ENCODE measurements around the gene SMTNL1. TPM values are rescaled to one million over a fixed set of nuclear protein-coding genes. Genes with fewer than 3 reads are reported as not detected.

SMTNL1 gene
- total RNA-seq, 1 experiment from 2014 or later = not detected

GRCh38 chr11:57498540-57498939 lies 38.9 kb upstream of the SMTNL1 start:
- H3K4me3 Mint-ChIP-seq = peak overlapping the region in 1 of 2 experiments; percentile 51; a peak in 2 of 5 replicates
- no peak overlapping the region for H3K4me2 ChIP-seq (ENCODE audit: insufficient read depth, insufficient read length, low read length)
- H3K23me2 ChIP-seq (ENCODE audit: insufficient read length, low read depth, low read length, poor library complexity, severe bottlenecking) = no peaks in the 10 kb centered on the region
- H3K14ac ChIP-seq (ENCODE audit: insufficient read depth, low read length) = no peak overlapping the region
- H2BK5ac ChIP-seq (ENCODE audit: insufficient read length, low read length) = no peak overlapping the region
- TF ChIP-seq CTCF (conservative IDR thresholded peaks at IDR 0.05) = no peak
- H3K56ac ChIP-seq (ENCODE audit: insufficient read length, low read depth, low read length) = no peak overlapping the region
- H3K23ac ChIP-seq (ENCODE audit: insufficient read length, low read depth, low read length) = no peak overlapping the region
- no peak overlapping the region for H3K4ac ChIP-seq (ENCODE audit: low read depth, low read length)
- H3K27ac ChIP-seq (ENCODE audit: insufficient read length, low read depth, low read length) = no peak overlapping the region
- H2BK12ac ChIP-seq (ENCODE audit: insufficient read length, low read depth, low read length) = no peak overlapping the region
- no peak overlapping the region for H3K27ac Mint-ChIP-seq
- no peaks in the 10 kb centered on the region for H3K79me1 ChIP-seq (ENCODE audit: insufficient read depth, low read depth, low read length, poor library complexity, severe bottlenecking)
- H3K79me2 ChIP-seq (ENCODE audit: insufficient read depth, low read length) = no peaks in the 10 kb centered on the region
- no peaks in the 10 kb centered on the region for H3K9me3 ChIP-seq (ENCODE audit: control insufficient read depth, low read depth, low read length)
- peaks cover 23 to 41% (median 25%) of the 10 kb centered on the region in 3 experiments; a peak in 6 of 7 replicates for H3K36me3 Mint-ChIP-seq (ENCODE audit: insufficient read depth in 1 of 3, low read depth in 3 of 3)
- H3K9me3 Mint-ChIP-seq = no peaks in the 10 kb centered on the region
- no peak overlapping the region for H2BK120ac ChIP-seq (ENCODE audit: low read depth, low read length, poor library complexity, severe bottlenecking)
- H2BK20ac ChIP-seq (ENCODE audit: low read depth, low read length, poor library complexity, severe bottlenecking) = no peak overlapping the region
- no peak for DNase-seq
- no peaks in the 10 kb centered on the region for H3K27me3 ChIP-seq (ENCODE audit: insufficient read depth, low read length)
- peaks cover 34 to 65% of the 10 kb centered on the region in 2 experiments for H3K4me1 Mint-ChIP-seq
- H3K9ac ChIP-seq (ENCODE audit: extremely low read depth, insufficient read length, low read length) = no peak overlapping the region
- H4K8ac ChIP-seq (replicated peaks; ENCODE audit: insufficient read length, low read depth, low read length) = no peak overlapping the region
- no peak overlapping the region for H4K91ac ChIP-seq (ENCODE audit: insufficient read length, low read depth, low read length)
- H3T11ph ChIP-seq (ENCODE audit: low read length) = no peak overlapping the region
- H2AFZ ChIP-seq (ENCODE audit: low read length) = no peak overlapping the region
- H3K27me3 Mint-ChIP-seq (ENCODE audit: low read depth) = no peaks in the 10 kb centered on the region; the same call in 1 of the 2 replicates
- no peak overlapping the region for H4K5ac ChIP-seq (ENCODE audit: insufficient read length, low read depth, low read length)
- H3K4me1 ChIP-seq (ENCODE audit: insufficient read depth, low read length) = peaks cover 13% of the 10 kb centered on the region; the same call in 1 of the 2 replicates
- no peak overlapping the region for H2BK15ac ChIP-seq (ENCODE audit: low read depth, low read length)
- WGBS (ENCODE audit: extremely low coverage, insufficient read length, low lambda C conversion rate) = no CpG with 5 or more reads among the region's 6 CpGs
- H3K18ac ChIP-seq (ENCODE audit: insufficient read length, low read depth, low read length) = no peak overlapping the region
- H4K20me1 ChIP-seq (ENCODE audit: control insufficient read depth, insufficient read depth, insufficient read length) = peaks cover 3% of the 10 kb centered on the region
- no peak overlapping the region for H2AK5ac ChIP-seq (ENCODE audit: insufficient read length, low read length)

All from H9 (cell line).